ENCODE measurements around the gene SETBP1.

Gene SETBP1

DNA sequence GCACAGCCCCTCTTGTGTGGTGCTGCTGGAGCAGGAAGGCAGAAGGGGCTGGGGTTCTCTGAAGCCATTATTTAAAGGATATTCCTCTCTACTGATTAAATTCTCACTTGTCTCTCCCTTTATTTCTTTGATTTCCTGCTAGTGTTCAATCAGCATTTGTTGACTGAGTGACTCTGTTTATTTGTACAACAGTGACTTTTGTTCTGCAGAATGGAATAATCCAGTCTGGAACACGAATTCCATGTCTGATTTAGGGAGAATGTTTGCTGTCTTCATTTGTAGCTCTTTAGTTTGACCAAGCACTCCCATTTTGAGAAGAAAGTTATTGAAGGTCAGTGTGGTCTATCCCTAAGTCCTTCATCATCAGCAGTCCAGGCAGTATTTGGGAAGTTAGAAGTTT is 141.2 kb downstream of the SETBP1 start:
- no peak for DNase-seq

DNA sequence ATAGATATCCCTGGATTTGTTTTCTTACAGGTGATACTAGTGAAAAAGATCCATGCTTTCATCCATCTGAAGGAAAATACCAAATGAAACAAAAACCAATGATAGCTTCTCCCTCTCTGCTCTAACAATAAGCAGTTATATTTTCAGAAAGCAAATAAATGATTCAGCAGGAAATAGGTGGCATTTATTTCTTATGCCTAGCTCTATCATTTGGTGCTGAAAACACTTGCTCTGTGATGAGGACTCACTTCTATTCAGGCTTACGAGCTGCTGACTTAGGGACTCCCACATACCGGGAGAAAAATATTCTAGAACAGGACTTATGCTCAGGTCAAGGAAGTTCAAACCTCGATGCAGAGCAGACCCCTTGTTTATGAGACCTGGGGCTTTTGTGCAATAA is 142.6 kb downstream of the SETBP1 start:
- no peak for DNase-seq

DNA sequence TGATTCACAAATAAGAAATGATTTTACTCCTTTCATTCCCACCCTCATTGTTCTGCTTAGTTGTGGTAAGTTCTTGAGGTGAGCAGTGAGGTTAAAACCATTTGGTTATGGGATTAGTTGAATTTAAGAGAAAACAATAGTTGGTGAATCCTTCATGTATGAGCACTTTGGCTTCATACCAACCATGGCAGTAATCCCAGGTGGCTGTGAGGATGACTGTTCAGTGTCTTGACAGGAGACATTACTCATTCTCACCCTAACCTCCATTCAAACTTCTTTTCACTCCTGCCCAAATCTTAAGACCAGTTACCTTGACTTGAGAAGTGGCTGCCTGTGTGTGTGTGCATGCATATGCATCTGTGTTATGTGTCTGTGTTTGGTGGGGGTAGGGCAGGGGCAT is 143.1 kb downstream of the SETBP1 start:
- no peak for DNase-seq

DNA sequence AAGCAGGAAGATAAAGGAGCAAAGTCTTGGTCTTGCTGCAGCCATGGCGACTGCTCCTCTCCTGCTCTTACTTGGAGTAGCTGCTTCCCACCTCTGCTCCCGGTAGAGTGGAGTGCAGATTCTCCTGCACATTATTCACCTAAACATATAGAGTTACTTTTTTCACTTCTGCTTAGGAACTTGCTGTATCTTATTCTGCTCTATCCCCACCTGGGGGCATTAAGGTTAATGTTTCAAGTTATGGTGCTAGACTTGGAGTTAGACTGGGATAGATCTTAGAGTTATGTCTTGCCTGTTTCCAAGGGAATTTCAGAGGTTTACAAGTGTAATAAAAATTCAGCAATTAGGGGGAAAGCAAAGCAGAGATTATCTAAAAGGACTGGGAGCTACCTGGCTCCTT is 144.2 kb downstream of the SETBP1 start:
- no peak for DNase-seq

DNA sequence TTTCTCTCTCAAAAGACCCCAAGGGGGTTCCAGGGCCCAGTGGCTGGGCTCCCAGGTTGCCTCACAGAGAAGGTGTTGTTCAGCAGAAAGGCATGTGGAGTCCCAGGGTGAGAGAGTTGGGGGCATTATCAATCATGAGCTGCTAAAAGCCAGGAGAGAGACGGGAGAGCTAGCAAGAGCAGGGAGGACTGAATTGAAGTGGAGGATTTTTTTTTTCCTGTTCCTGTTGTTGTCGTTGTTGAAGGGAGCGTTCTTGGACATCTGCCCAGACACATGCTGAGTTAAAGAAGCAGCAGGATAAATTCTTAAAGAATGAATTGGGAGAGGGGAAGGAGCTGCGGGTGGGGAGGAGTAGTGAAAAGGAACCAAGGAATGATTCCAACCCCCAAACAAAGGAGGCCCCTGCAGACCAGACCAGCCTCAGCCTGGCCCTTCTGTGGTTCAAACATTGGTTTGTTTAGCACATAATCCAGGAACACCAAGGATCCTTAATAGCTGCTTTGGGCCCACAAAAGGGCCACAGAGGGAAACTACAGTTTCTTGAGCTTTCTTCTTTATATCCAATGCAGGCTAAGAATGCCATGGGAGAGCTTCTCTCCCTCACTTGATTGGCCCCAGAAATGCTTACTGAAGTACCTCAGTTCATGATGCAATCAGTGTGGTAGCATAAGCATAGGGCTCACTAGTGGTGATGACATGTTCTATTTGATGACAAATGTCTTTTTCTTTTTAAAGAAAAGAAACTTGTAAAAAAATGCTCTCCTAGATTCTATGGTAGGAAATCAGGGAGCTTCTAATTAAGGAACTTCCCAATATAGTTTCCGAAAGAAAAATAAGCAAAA is 146.0 kb downstream of the SETBP1 start:
- DNase-seq = no peak

DNA sequence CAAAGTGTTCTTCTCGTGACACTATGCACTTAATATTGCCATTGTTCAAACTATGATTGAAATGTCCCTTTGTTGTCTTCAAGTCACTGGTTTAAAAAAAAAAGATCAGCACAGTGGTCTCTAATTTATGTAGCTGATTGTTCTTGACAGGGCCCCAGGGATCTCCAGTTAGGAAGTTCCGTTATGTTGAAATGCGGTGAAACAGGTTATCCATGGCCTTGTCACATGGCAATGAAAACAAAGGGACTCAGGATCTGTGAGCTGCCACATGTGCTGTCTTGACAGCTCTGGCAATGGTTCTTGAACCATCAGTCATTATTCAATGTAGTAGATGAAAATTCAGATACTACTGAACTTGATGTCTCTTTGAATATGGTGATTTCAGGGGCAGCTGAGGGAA is 147.4 kb downstream of the SETBP1 start:
- DNase-seq = no peak

DNA sequence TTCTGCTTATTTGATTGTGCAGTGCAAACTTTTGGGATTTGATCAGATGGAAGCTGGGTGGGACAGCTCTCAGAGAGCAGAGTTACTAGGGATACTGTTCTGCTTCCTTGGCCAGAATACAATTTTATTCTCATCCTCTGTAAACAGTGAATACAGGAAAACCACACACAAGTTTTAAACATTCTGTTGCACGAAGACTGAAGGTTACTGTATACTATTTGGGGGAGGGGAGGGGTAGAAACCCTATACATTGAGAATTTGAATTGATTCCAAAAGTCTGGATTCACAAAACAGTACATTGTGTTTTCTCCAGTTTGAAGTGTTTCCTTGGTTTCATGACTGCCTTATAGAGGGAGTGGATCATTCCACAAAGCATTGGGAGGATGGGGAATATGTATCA is 149.9 kb downstream of the SETBP1 start:
- DNase-seq = no peak

DNA sequence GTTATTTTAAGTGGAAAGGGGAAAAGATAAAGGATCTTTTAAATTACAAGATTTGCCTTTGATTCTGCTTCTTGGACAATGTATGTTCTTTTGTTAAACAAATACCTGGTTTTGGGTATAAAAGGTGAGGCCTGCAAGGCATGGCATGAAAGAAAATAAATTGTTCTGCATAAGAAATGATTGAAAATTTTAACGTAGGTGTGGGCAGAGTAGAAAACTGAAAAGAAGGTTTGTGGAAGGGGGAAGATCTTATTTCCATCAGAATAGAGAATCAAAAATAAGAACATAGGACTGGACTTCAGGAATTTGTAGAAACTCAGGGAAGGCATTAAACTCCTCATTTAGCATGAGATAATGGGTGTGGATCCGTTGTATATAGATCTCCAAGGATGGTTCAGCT is 153.1 kb downstream of the SETBP1 start:
- no peak for DNase-seq

DNA sequence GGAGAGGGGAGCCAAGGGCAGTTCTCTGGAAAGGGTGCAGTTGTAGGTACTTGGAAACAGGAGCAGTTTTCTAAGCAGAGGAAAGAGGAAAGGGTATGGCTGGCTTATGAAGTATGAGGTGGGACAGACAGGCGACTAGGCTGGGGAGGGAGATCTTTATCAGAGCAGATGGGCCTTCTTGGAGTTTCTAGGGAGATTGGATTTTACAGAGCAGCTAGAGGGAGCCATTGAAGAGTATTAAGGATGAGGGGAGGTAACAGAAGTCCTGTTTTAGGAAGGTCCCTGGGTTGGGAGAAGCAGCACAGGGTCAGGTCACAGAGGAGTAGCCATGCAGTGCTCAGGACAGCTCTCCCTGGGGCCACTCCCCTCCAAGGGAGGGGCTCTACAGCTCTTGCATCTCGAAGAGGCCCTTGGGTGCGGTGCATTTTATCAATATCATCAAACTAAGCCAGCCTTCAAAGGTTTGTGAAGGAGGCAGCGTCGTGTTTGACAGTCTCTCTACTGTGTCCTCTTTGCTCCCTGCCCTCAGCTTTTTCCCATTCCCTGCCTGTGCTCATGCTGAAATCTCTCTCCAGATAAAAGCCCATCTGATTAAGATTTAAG is 154.3 kb downstream of the SETBP1 start:
- DNase-seq = no peak

DNA sequence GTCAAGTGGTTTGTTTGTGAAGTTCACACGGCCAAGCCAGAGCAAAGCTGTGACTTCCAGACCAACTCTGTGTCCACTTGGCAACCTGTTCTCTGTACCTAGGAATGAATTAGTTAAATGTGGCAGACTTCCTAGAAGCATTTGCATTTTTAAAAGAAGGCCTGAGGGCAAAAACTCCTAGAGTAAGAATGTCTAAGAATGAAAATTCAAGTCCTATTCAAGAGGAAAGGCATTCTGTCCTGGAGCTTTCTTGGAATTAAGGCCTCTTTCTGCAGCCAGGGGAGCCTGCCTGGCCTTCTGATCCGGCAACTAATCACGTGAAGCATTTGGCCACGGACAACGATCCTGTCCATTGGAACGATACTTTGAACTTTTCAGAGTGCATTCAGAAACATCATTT is 155.0 kb downstream of the SETBP1 start:
- DNase-seq = no peak

DNA sequence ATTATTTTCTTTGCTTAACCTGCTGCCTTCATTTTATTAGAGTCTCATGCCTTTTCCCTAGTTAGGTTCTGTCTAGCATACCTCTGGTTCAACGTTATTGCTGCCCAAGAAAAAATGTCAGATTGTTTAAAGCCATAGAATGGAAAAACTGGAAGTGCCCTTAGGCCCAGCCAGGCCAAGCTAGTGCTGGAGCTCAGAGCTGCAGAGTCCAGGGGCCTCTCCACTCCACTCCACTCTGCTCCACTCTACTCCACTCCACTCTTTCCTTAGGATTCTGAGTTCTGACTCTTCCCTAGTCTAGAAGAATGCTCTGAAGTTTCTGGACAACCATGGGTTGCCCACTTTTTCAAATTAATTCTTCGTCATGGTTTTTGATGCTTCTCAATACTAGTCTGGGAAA is 155.6 kb downstream of the SETBP1 start:
- DNase-seq = no peak

DNA sequence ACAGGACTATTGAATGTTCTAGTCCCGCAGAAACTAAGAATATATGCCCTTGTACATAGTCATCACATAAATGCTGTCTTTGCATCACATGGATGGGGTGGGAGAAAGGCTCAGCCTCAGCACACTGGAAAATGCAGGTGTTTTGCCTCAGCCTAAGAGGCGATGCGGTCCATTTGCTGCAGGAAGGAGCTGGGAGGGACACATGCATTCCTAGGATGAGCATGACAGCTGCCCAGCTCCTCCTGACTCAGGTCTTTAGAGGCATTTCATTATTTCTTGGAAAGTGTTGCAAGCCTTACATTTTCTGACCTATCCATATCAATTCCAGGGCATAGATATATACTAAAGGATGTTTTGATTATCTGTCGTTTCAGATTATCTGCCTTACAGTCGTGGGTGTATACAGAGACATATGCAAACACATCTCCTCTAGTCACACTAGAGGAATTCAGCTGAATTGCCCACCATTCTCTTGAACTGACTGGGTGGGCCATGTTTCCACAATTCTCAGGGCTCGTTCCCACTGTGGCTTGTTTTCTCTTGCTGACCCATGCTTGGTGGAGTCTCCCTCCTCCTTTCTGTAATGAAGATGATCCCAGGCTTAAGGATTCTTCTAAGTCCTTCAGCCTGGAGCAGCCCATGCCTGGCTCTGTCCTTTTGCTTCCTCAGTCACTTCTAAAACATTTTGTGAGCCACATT is 156.9 kb downstream of the SETBP1 start:
- DNase-seq = no peak

DNA sequence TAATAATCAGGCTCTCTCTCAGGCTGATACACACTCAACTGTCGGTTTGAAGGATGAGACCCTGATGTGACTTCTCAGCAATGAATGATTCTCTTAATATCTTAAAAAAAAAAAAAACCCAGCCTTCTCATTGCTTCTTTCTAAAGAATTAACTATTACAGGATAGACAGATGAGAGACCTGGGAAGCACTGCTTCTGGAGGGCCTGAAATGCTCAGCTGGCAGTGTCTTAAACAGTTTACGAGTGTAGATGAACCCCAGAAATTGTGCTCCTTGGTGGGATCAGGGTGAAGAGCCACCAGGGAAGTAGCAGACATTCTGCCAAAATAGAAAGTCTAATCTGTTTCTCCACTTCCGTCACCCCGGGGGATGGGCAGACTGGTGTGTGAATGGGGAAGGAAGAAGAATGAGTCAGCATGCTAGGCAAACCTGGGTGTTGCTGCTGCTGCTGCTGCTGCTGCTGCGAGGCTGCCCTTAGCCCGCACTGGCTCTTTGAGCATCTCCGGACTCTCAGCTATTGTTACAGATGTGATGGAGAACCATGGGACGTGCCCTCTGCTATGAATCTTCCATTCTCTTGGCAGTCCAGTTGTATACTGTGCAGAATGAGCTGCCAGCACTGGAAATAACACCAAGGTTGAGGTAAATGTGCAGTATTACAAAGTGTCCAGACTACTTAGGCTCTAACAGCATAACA is 158.4 kb downstream of the SETBP1 start:
- DNase-seq = peak; percentile 77

DNA sequence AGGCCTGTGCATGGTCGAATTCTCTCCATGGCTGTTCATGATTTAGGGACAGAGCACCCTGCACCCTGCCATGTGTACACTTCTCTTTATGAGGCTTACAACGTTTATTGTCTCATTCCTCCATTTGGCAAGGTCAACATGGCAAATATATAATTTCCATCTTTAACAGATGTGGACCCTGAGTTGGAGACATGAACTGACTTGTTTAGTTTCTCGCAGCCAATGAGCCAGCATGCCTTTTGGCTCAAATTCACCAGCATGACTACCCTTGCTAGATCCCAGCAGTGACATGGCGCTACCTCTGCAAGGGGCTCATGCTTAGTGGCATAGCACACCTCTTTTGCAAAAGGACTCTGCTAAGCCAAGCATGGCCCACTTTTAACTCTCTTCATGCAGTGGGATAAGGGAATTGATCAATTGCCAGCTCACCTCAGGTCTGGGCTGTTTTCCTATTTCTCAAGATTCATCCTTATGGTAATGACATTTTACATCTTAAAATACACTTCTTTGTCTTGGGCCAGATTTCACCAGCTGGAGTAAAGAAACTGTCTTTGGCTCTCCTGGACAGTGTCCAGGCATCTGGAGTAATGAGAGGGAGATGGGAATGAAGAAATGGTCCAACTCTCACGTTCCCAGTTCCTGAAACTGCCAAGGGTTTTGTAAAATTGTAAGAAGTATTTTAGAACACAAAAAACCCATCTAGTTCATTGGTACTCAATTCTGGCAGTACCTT is 159.5 kb downstream of the SETBP1 start:
- DNase-seq = no peak

DNA sequence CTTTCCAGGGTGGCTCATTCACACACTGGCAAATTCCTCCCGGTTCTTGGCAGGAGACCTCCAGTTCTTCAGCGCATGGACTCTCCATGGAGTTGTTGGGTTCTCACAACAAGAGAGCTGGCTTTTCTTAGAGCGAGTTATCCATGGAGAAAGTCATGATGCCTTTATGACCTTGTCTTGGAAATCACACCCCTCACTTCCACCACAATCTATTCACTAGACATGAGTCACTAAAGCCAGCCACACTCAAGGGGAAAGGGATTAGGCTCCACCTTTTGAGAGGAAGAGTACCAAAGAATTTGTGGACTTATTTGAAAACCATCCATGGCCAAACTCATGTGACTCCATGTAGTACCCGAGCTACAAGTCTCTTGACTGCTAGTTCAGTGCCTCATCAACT is 160.5 kb downstream of the SETBP1 start:
- DNase-seq = no peak

DNA sequence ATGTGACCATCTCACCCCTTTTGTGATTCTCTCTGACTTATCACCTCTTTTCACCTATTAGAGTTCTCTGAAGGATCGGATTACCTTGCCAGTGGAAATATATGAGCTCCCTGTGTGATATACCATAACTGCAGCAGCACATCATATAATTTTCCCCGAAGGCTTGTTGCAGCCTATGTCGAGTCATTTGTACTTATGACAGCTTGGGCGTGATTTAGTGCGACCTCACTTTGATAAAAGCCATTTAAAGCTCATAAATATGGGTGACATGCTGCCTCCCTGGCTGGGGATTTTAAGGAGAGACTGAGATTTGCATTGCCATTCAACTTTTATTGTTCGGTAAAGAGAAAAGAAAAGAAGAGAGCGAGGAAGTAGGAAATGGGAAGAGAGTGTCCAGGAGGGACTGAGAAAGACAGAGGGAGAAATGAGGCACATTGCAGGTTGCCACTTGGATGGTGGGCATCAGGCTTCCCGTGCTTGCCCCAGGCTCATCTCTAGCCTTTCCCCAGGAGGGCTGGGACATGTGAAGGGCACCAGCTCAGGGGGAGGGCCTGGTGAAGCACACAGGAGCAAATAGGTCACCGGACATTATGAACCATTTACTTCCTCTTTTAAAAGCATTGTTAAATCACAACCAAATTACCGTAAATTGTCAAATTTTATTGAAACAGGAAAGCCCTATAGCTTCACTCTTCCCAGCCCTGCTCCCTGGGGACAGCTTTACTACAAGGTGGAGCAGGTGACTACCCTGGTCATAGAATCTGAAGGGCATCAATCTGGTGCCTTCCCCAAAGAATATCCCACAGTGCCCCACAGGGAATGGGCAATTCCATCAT is 161.3 kb downstream of the SETBP1 start:
- no peak for DNase-seq

DNA sequence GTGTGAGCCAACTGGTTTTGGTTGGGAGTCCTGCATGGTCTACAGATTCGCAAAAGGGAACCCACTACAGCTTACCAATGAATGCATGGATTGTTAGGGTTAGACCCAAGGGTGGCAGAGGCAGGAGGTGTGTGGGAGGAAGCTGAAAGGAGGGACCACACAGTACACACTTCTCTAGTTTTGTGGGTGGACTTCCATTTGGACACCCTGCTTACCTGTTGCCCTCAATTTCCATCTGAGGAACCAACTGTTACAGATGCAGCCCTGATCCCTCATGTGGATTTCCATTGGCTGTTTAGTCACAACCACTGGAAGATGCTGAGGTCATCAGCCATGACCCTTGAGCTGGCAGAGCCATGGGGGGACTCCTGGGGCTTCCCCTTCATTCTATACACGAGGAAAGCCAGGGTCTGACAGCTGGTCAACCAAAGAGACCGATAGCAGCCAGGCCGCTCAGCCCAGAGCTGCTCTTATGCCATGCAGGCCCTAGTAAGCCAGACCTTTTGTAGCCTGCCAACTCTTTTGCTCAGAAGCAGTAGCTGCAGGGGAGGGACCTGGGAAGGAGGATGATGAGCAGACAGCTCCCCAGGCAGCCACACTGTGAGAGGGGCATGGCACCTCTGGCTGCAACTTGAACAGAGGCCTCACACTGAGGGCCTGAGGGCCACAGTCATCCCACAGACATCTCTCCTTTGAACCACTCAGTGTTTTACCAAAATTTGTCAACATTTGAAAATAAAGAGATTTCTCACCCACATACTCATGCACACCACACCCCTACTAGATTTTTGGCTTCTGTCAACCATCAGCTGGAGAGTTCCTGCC is 162.1 kb downstream of the SETBP1 start:
- no peak for DNase-seq

DNA sequence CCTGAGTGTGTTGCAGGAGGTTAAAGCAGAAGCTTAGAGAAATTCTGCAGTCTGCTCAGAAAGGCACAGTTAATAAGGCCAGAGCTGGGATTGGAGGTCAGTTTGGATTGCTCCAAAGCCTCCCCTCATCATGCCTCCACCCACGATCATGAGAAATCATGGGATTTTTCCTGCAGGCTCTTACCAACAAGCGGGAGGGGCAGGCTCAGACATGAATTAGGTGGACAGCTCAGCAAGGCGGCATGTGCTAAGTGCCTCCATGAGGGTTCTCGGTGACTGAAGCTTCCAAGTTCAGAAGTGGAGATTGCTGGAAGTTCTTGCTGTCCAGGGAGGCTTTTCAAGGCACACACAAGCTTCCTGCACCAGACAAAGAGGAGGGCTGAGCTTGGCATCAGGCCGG is 163.8 kb downstream of the SETBP1 start:
- no peak for DNase-seq

DNA sequence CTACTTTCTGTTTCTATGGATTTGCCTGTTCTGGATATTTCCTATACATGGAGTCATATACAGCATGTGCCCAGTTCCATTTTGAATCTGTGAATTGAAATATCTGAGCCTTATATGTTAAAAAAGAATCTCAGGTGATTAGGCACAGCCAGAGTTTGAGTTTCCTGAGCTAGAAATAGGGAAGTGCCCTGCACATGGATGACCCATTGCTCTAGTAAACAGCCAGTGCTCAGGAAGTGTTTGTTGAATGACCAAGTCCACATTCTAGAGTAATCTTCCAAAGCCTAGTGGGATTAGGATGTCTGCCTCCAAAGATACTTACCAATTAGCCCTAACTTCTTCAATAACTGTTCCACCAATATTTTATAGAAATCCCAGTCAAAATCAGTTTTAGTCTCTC is 165.8 kb downstream of the SETBP1 start:
- DNase-seq = no peak

DNA sequence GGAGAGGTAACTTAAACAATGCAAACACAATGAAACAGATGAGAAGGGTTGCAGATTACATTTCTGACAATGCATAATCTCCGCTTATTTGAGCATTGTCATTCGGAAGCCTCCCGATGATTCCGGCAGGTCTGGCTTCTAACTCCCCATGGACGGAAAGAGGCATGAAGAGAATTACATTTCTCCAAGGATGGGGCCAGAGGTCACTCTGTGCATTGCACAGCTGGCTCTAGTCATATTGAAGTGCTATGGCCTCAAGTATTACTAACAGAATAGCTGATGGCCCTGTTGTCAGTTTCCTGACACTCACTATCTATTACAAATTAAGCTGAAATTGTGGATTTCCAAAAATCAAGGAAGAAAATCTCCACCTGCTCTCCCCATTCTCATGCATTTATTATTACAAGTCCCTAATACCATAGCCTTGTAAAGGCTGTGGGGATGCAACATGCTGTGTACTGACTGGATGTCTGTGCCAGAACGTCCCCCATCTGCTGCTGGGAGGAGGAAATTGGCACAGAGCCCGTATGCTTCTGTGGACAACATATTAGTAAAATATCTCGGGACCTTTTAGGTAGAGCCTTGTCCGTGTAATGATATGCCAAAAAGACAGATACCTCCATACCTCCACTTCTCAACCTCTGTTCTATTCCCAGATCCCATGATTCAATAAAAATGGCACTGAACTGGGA is 168.1 kb downstream of the SETBP1 start:
- DNase-seq = no peak
